K562 (cell line): ENCODE measurements around the gene DPP8. TPM values are rescaled to one million over a fixed set of nuclear protein-coding genes. Genes with fewer than 3 reads are reported as not detected.

Source experiments
- CBX1 ChIP-seq: sonication (generic); IDR thresholded peaks from 2 replicates; pipeline ENCODE4 v1.6.1; 2016; ENCODE audit warnings: antibody characterized with exemption, low read depth, mild to moderate bottlenecking
- CBX2 ChIP-seq: fragments of 200-600 bp; sonication (generic); IDR thresholded peaks from one replicate; pipeline ENCODE4 v1.6.1; 2012; ENCODE audit warnings: mild to moderate bottlenecking, low read length, inconsistent platforms; ENCODE audit not compliant: insufficient read depth, poor library complexity, severe bottlenecking
- CREM ChIP-seq: IDR thresholded peaks from 2 replicates; pipeline ENCODE4 v1.6.1; 2014; ENCODE audit warnings: antibody characterized with exemption, low read depth
- ETS2 ChIP-seq: IDR thresholded peaks from 2 replicates; pipeline ENCODE4 v1.6.1; 2016; ENCODE audit warnings: borderline replicate concordance, missing genetic modification characterization, mild to moderate bottlenecking, moderate library complexity, missing compliant biosample characterization; ENCODE audit not compliant: poor library complexity, severe bottlenecking
- KDM2B ChIP-seq: fragments of 250-450 bp; sonication (Bioruptor Pico); IDR thresholded peaks from 2 replicates; pipeline ENCODE4 v1.8.0; 2021; ENCODE audit warnings: mild to moderate bottlenecking, moderate library complexity
- L3MBTL2 ChIP-seq: fragments of 450-650 bp; IDR thresholded peaks from 2 replicates; pipeline ENCODE4 v1.6.1; 2016; ENCODE audit warnings: mild to moderate bottlenecking, moderate library complexity
- RBM17 ChIP-seq: fragments of 200-400 bp; formaldehyde crosslinking; IDR thresholded peaks from 2 replicates; pipeline ENCODE4 v1.6.1; 2017; ENCODE audit warnings: low read depth, mild to moderate bottlenecking, low read length, borderline replicate concordance
- RUNX1 ChIP-seq: sonication (generic); IDR thresholded peaks from 2 replicates; pipeline ENCODE4 v1.6.1; 2016; ENCODE audit warnings: antibody characterized with exemption, low read depth
- SMARCA4 ChIP-seq: fragments of 450-650 bp; IDR thresholded peaks from 2 replicates; pipeline ENCODE4 v1.6.1; 2016
- SNRNP70 ChIP-seq: fragments of 200-400 bp; formaldehyde crosslinking; optimal IDR thresholded peaks from 2 replicates; pipeline ENCODE3; 2017; ENCODE audit warnings: low read depth, low read length
- polyA plus RNA-seq, 8 experiments: library from polyadenylated mRNA; depleted of rRNA in 4 of 8; stranded (reverse) in 5 of 8; unstranded in 3 of 8; fragments of >200 nt; fragmentation: Nextera tagmentation in 2 of 8; fragmentation: Illumina TruSeq in 1 of 8; extraction: Ambion mirVana in 2 of 8; extraction: Trizol in 1 of 8; gene quantifications; 2 replicates each; pipeline versions ENCODE4 v1.2.1 to v1.2.3, GENCODE V29; 2011 to 2014; ENCODE audit warnings: inconsistent platforms in 1 of 8, missing spikeins in 1 of 8
- total RNA-seq, 7 experiments: library from RNA; depleted of rRNA in 6 of 7; stranded (reverse); fragments of >200 nt in 6 of 7; fragmentation: Illumina TruSeq in 2 of 7; extraction: Trizol in 2 of 7; gene quantifications; 2 replicates each; pipeline versions ENCODE4 v1.2.1 to v1.2.3, GENCODE V29; 2011 to 2021; ENCODE audit warnings: low replicate concordance in 1 of 7
- TF ChIP-seq, protein P1 (sequence below): IDR thresholded peaks from 2 replicates; pipeline ENCODE4 v1.6.1; 2011; ENCODE audit warnings: borderline replicate concordance, low read depth, mild to moderate bottlenecking, moderate library complexity, low read length; ENCODE audit not compliant: insufficient read depth, poor library complexity, severe bottlenecking
- TF ChIP-seq, protein P2 (sequence below): fragments of 250-450 bp; sonication (Bioruptor Pico); IDR thresholded peaks from 2 replicates; pipeline ENCODE4 v1.8.0; 2021; ENCODE audit warnings: moderate library complexity, mild to moderate bottlenecking, inconsistent platforms
- TF ChIP-seq, protein P3 (sequence below): fragments of 250-450 bp; sonication (Bioruptor Pico); IDR thresholded peaks from 2 replicates; pipeline ENCODE4 v1.4.0; 2020; ENCODE audit warnings: mild to moderate bottlenecking
- TF ChIP-seq, protein P4 (sequence below): sonication (generic); formaldehyde crosslinking; IDR thresholded peaks from 2 replicates; pipeline ENCODE4 v1.8.1; 2022; ENCODE audit warnings: missing genetic modification reagents
- TF ChIP-seq, protein P5 (sequence below), 2 experiments: fragments of 150-350 bp in 1 of 2; IDR thresholded peaks; 2 replicates each; pipeline ENCODE4 v1.6.1; 2012 to 2016; ENCODE audit warnings: low read depth in 2 of 2, low read length in 2 of 2, mild to moderate bottlenecking in 1 of 2, moderate library complexity in 1 of 2
- TF ChIP-seq, protein P6 (sequence below): fragments of 450-650 bp; formaldehyde crosslinking; IDR thresholded peaks from 2 replicates; pipeline ENCODE4 v1.4.0; 2022; ENCODE audit warnings: mild to moderate bottlenecking, moderate library complexity

DPP8 gene
- total and polyA plus RNA-seq, 9 of the 15 experiments (the other 6 are each of a cell fraction or from before 2014, with no cell fraction given), result 5.5 to 36.7 (median 20.7) TPM

DNA sequence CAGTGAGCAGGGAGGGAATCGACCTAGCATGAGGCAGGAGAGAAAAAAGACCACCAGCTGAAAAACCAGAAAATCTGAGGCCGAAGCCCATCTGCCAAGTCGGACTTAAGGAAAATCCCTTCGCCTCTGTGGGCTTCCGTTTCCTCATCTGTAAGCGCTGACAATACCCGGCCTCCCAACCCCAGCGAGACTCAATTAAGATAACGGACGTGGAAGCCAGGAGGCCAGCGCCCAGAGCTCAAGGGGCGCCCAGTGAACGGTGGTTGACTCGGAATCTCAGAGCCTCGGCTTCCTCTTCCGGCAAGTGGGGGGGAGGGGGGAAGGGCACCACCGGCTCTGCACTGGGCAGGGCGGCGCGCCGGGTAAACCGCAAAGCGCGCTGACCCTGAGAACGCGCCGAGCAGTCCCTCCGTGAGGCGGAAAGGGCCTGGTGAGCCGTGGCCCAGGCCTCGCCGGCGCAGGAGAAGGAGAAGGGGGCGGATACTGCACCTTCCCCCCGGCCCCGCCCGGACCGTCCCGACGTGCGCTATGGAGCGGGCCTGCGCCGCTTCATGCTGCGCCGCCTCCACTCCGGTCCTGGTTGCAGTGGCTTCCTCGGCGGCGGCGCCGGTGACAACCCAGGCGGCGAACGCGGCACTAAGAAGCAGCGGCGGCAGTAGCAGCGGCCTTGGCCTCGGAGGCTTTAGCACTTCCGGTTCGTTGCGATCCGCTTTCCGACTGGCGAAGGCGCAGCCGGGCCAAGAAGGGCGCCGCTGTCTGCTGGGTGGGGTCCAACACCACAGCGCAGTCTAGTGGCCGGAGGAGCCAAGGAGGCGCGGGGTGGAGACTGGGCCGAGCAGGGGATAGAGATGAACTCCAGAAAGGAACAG is at the start of gene DPP8 (continued):
- TF ChIP-seq, protein P1, sequence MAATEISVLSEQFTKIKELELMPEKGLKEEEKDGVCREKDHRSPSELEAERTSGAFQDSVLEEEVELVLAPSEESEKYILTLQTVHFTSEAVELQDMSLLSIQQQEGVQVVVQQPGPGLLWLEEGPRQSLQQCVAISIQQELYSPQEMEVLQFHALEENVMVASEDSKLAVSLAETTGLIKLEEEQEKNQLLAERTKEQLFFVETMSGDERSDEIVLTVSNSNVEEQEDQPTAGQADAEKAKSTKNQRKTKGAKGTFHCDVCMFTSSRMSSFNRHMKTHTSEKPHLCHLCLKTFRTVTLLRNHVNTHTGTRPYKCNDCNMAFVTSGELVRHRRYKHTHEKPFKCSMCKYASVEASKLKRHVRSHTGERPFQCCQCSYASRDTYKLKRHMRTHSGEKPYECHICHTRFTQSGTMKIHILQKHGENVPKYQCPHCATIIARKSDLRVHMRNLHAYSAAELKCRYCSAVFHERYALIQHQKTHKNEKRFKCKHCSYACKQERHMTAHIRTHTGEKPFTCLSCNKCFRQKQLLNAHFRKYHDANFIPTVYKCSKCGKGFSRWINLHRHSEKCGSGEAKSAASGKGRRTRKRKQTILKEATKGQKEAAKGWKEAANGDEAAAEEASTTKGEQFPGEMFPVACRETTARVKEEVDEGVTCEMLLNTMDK, result peak; percentile 69
- 0 out of 2 replicates have a peak, but pooled peaks have one; percentile 20 for TF ChIP-seq KDM2B
- no peak for TF ChIP-seq CBX2
- TF ChIP-seq, protein P2, sequence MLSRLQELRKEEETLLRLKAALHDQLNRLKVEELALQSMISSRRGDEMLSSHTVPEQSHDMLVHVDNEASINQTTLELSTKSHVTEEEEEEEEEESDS (CRISPR knock-in tag), result no peak
- TF ChIP-seq RUNX1, result peak; percentile 37; the same call in 1 of the 2 replicates
- TF ChIP-seq SNRNP70, result no peak
- TF ChIP-seq, protein P3, sequence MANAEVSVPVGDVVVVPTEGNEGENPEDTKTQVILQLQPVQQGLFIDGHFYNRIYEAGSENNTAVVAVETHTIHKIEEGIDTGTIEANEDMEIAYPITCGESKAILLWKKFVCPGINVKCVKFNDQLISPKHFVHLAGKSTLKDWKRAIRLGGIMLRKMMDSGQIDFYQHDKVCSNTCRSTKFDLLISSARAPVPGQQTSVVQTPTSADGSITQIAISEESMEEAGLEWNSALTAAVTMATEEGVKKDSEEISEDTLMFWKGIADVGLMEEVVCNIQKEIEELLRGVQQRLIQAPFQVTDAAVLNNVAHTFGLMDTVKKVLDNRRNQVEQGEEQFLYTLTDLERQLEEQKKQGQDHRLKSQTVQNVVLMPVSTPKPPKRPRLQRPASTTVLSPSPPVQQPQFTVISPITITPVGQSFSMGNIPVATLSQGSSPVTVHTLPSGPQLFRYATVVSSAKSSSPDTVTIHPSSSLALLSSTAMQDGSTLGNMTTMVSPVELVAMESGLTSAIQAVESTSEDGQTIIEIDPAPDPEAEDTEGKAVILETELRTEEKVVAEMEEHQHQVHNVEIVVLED (CRISPR knock-in tag), result peak; percentile 54
- TF ChIP-seq ETS2 (tag), result no peak
- TF ChIP-seq L3MBTL2, result peak; percentile 56
- TF ChIP-seq RBM17, result no peak
- TF ChIP-seq, protein P4, sequence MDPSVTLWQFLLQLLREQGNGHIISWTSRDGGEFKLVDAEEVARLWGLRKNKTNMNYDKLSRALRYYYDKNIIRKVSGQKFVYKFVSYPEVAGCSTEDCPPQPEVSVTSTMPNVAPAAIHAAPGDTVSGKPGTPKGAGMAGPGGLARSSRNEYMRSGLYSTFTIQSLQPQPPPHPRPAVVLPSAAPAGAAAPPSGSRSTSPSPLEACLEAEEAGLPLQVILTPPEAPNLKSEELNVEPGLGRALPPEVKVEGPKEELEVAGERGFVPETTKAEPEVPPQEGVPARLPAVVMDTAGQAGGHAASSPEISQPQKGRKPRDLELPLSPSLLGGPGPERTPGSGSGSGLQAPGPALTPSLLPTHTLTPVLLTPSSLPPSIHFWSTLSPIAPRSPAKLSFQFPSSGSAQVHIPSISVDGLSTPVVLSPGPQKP (CRISPR knock-in tag), result no peak
- TF ChIP-seq SMARCA4, result 0 out of 2 replicates have a peak, but pooled peaks have one; percentile 31
- peak; percentile 89; the same call in 1 of the 2 replicates for TF ChIP-seq CBX1
- TF ChIP-seq, protein P5, sequence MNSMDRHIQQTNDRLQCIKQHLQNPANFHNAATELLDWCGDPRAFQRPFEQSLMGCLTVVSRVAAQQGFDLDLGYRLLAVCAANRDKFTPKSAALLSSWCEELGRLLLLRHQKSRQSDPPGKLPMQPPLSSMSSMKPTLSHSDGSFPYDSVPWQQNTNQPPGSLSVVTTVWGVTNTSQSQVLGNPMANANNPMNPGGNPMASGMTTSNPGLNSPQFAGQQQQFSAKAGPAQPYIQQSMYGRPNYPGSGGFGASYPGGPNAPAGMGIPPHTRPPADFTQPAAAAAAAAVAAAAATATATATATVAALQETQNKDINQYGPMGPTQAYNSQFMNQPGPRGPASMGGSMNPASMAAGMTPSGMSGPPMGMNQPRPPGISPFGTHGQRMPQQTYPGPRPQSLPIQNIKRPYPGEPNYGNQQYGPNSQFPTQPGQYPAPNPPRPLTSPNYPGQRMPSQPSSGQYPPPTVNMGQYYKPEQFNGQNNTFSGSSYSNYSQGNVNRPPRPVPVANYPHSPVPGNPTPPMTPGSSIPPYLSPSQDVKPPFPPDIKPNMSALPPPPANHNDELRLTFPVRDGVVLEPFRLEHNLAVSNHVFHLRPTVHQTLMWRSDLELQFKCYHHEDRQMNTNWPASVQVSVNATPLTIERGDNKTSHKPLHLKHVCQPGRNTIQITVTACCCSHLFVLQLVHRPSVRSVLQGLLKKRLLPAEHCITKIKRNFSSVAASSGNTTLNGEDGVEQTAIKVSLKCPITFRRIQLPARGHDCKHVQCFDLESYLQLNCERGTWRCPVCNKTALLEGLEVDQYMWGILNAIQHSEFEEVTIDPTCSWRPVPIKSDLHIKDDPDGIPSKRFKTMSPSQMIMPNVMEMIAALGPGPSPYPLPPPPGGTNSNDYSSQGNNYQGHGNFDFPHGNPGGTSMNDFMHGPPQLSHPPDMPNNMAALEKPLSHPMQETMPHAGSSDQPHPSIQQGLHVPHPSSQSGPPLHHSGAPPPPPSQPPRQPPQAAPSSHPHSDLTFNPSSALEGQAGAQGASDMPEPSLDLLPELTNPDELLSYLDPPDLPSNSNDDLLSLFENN (IDR thresholded peaks at IDR 0.05; ENCODE audit: low read depth in 2 of 2, low read length in 2 of 2), result peak in 1 of 2 experiments; percentile 71; a peak in 1 of 4 replicates
- TF ChIP-seq CREM, result peak; percentile 82
- TF ChIP-seq, protein P6, sequence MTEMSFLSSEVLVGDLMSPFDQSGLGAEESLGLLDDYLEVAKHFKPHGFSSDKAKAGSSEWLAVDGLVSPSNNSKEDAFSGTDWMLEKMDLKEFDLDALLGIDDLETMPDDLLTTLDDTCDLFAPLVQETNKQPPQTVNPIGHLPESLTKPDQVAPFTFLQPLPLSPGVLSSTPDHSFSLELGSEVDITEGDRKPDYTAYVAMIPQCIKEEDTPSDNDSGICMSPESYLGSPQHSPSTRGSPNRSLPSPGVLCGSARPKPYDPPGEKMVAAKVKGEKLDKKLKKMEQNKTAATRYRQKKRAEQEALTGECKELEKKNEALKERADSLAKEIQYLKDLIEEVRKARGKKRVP (CRISPR knock-in tag), result no peak
